DND-41 (cell line): ENCODE results near the gene SAG.

ENCODE experiments used
- ATAC-seq: fragments of 200-7000 bp; cut with Tn5 transposase; 3 replicates; pipeline ENCODE4 v1.9.1; 2021; ENCODE audit warnings: low read depth; ENCODE audit not compliant: insufficient read depth
- DNase-seq: peaks from one replicate; pipeline ENCODE4 v3.0.0-alpha.2; 2020
- H2AFZ ChIP-seq: 2 replicates; pipeline ENCODE4 v1.6.0; 2012; ENCODE audit warnings: low read depth, low read length
- H3K27ac ChIP-seq: 2 replicates; pipeline ENCODE4 v1.5.1; 2012; ENCODE audit warnings: low read length, inconsistent platforms
- H3K27me3 ChIP-seq: fragments of 200-600 bp; sonication (generic); 2 replicates; pipeline ENCODE4 v1.6.0; 2012; ENCODE audit warnings: low read length, mild to moderate bottlenecking, inconsistent platforms; ENCODE audit not compliant: insufficient read depth, poor library complexity
- H3K36me3 ChIP-seq: 2 replicates; pipeline ENCODE4 v1.5.1; 2012; ENCODE audit warnings: low read length, inconsistent platforms; ENCODE audit not compliant: insufficient read depth
- H3K4me1 ChIP-seq: 2 replicates; pipeline ENCODE4 v1.5.1; 2012; ENCODE audit warnings: mild to moderate bottlenecking, low read length; ENCODE audit not compliant: insufficient read depth
- H3K4me2 ChIP-seq: 2 replicates; pipeline ENCODE4 v1.6.0; 2012; ENCODE audit warnings: mild to moderate bottlenecking, moderate library complexity, low read length, inconsistent platforms; ENCODE audit not compliant: insufficient read depth
- H3K4me3 ChIP-seq, 2 experiments: fragments of 200-600 bp in 1 of 2; shearing (Covaris generic) in 1 of 2; 2 replicates each; pipeline ENCODE4 v1.5.1; 2012 to 2016; ENCODE audit warnings: inconsistent platforms in 2 of 2, low read length in 2 of 2, mild to moderate bottlenecking in 2 of 2, low read depth in 1 of 2, moderate library complexity in 1 of 2
- H3K79me2 ChIP-seq: 2 replicates; pipeline ENCODE4 v1.6.0; 2012; ENCODE audit warnings: low read length, inconsistent platforms; ENCODE audit not compliant: insufficient read depth
- H3K9ac ChIP-seq: 2 replicates; pipeline ENCODE4 v1.6.0; 2012; ENCODE audit warnings: low read depth, mild to moderate bottlenecking, inconsistent platforms, low read length, moderate library complexity
- H3K9me3 ChIP-seq: 2 replicates; pipeline ENCODE4 v1.5.1; 2012; ENCODE audit warnings: low read length, moderate library complexity, mild to moderate bottlenecking, inconsistent platforms; ENCODE audit not compliant: insufficient read depth, severe bottlenecking
- H4K20me1 ChIP-seq: 2 replicates; pipeline ENCODE4 v1.6.0; 2012; ENCODE audit warnings: low read length; ENCODE audit not compliant: insufficient read depth
- EZH2 ChIP-seq: IDR thresholded peaks from 3 replicates; pipeline ENCODE4 v1.6.1; 2012; ENCODE audit warnings: borderline replicate concordance, low read depth, mild to moderate bottlenecking, moderate library complexity, low read length, inconsistent platforms; ENCODE audit not compliant: severe bottlenecking
- TF ChIP-seq, protein P1 (sequence below): IDR thresholded peaks from 2 replicates; pipeline ENCODE4 v1.5.1; 2012; ENCODE audit warnings: borderline replicate concordance, low read length, moderate library complexity, mild to moderate bottlenecking; ENCODE audit not compliant: poor library complexity, severe bottlenecking; ENCODE audit errors: extremely low read depth

The SAG gene

GRCh38 chr2:233387225-233387624 lies 79.6 kb downstream of the SAG start:
- DNase-seq (no peak), ATAC-seq (no peak)
- H3K27me3 ChIP-seq, result no peaks in the 10 kb centered on the region
- no peak overlapping the region for H3K4me2 ChIP-seq
- H3K9me3 ChIP-seq, result no peaks in the 10 kb centered on the region
- no peak overlapping the region for H3K9ac ChIP-seq
- peaks cover 22% of the 10 kb centered on the region for H4K20me1 ChIP-seq
- peaks cover 13% of the 10 kb centered on the region for H3K36me3 ChIP-seq
- H3K4me3 ChIP-seq, result no peak overlapping the region
- peaks cover 37% of the 10 kb centered on the region for H3K79me2 ChIP-seq
- H2AFZ ChIP-seq, result no peak overlapping the region
- H3K27ac ChIP-seq, result no peak overlapping the region
- no peak for TF ChIP-seq EZH2
- TF ChIP-seq, protein P1, sequence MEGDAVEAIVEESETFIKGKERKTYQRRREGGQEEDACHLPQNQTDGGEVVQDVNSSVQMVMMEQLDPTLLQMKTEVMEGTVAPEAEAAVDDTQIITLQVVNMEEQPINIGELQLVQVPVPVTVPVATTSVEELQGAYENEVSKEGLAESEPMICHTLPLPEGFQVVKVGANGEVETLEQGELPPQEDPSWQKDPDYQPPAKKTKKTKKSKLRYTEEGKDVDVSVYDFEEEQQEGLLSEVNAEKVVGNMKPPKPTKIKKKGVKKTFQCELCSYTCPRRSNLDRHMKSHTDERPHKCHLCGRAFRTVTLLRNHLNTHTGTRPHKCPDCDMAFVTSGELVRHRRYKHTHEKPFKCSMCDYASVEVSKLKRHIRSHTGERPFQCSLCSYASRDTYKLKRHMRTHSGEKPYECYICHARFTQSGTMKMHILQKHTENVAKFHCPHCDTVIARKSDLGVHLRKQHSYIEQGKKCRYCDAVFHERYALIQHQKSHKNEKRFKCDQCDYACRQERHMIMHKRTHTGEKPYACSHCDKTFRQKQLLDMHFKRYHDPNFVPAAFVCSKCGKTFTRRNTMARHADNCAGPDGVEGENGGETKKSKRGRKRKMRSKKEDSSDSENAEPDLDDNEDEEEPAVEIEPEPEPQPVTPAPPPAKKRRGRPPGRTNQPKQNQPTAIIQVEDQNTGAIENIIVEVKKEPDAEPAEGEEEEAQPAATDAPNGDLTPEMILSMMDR, result no peak
- H3K4me1 ChIP-seq, result no peaks in the 10 kb centered on the region

- Histone ChIP-seq H3K4me2 (no peak overlapping the region), H4K20me1 (peaks cover 22% of the 10 kb centered on the region), H3K4me1 (no peaks in the 10 kb centered on the region), H3K9ac (no peak overlapping the region), H3K4me3 (no peak overlapping the region), H3K27me3 (no peaks in the 10 kb centered on the region), H3K79me2 (peaks cover 34% of the 10 kb centered on the region), H2AFZ (no peak overlapping the region), H3K9me3 (no peaks in the 10 kb centered on the region), H3K36me3 (peaks cover 13% of the 10 kb centered on the region), H3K27ac (no peak overlapping the region)
- no peak for TF ChIP-seq EZH2
- TF ChIP-seq, protein P1, result no peak
- ATAC-seq (no peak), DNase-seq (no peak)
These were observed 80.3 kb downstream of the SAG start for GRCh38 chr2:233387667-233388528.

GRCh38 chr2:233389601-233390125 lies 82.0 kb downstream of the SAG start:
- H3K27me3 ChIP-seq, result no peaks in the 10 kb centered on the region
- no peak for DNase-seq
- H4K20me1 ChIP-seq, result peaks cover 15% of the 10 kb centered on the region
- H3K4me2 ChIP-seq, result no peak overlapping the region
- H3K27ac ChIP-seq, result no peak overlapping the region
- H3K36me3 ChIP-seq, result peaks cover 19% of the 10 kb centered on the region
- H3K79me2 ChIP-seq, result peaks cover 24% of the 10 kb centered on the region
- no peaks in the 10 kb centered on the region for H3K9me3 ChIP-seq
- no peak overlapping the region for H3K9ac ChIP-seq
- TF ChIP-seq EZH2, result no peak
- TF ChIP-seq, protein P1, result no peak
- ATAC-seq, result no peak
- H3K4me3 ChIP-seq, result no peak overlapping the region
- no peaks in the 10 kb centered on the region for H3K4me1 ChIP-seq
- no peak overlapping the region for H2AFZ ChIP-seq
